HG02763 (cell line): Measurements from ENCODE around the gene GARNL3.

Source experiments
- ATAC-seq: cut with Tn5 transposase; IDR thresholded peaks from one replicate; pipeline ENCODE4 v1.9.1; 2021; ENCODE audit warnings: mild to moderate bottlenecking, moderate library complexity; ENCODE audit not compliant: unreplicated experiment

The GARNL3 gene

DNA sequence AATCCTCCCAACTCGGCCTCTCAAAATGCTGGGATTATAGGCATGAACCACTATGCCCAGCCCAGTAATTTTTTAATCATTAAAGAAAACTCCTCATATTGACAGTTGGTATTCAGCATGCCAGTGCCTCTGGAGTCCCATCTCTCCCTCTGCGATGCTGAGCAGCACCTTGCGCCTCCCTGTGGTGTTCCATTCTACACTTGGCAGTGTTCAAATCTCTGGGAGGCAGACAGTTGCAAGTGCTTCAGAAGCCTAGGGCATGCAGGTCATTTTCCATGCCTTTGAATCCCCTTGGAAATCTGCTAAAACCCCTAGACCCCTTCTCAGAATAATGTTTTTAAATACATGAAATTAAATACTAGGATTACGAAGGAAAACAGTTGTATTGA lies 41.3 kb downstream of the GARNL3 start:
- no peak for ATAC-seq

DNA sequence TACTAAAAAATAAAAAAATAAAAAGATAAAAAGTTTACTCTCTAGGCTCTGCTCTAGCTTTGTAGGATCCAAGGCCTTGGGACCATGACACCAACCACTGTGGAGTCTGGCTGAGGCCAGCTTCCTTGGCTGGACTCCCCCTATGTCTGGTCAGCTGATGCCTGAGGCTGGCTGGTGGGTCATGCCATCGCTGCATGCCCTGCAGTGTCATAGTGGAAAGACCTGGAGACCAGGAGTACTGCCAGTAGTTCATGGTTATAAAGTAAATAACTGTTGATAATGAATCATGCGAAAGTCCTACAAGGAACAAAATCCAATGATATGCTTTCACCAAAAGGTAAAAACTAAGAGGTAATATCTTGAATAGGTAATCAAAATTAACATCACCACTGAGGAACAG lies 43.2 kb downstream of the GARNL3 start:
- no peak for ATAC-seq

DNA sequence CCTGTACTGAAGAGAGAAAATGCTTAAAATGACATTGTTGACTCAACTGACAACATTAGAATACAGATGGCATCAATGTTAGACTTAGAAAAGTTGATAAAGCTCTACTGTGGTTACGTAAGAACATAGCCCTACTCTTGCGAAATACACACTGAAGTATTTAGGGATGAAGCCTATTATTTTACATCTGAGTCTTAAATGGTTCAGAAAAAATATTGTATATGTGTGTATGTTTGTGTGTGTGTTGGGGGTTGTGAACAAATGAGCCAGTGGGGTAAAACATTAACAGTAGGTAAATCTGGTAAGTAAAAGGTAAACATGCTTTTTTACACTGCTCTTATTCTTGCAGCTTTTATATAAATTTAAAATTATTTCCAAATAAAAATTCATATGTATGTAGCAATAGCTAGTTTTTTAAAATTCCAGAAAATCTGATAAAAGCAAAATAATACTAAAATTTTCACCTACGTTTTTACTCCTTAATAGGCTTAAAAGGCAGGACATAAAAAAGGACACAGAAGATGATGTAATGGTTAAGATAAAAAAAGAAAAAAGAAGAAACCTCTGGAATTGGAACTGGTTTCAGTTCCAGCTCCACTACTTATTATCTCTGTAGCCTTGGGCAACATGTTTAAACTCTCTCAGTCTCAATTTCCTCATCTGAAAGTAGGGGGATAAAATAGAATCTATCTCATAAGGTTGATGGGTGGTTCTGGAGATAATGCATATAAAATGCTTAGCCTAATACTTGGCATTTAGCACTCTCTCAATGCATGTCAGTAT lies 44.3 kb downstream of the GARNL3 start:
- no peak for ATAC-seq

DNA sequence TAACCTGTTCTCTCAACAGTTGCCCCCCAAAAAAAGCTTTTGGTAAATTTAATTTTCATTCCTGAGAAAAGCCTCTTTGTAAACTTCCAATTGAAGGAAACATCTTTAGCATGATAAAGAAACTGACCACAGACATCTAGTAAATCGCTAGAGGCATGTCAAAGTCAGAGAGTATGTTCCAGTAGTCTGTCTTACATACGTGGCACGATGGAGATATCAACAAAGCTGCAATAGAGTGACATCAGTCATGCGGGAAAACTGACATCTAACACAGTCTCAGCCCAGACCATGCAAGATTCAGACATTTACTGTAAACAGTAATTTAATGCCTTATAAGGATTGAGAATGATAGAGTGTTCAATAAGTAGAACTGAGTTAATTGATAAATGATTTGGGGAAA lies 45.1 kb downstream of the GARNL3 start:
- no peak for ATAC-seq

DNA sequence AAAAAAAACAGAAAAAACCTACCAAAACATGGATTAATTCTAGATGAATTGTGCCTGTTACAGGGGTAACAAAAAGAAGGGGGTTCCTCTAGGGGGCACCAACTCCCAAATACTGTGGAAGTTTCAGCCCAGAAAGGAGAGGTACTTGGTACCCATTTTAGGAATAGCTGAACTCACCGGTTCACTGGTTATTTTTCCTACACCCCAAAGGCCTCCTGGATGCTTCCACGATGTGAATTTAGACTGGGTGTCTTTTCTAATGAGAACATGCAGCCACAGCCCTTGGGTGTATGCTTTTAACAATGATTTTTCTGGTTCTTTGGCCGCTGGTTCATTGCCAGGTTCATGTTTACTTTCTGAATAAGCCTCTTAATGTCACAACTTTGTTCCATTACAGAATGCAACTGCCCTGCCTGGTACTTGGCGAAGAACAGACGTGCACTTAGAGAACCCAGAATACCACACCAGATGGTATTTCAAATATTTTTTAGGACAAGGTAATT lies 46.7 kb downstream of the GARNL3 start:
- no peak for ATAC-seq

DNA sequence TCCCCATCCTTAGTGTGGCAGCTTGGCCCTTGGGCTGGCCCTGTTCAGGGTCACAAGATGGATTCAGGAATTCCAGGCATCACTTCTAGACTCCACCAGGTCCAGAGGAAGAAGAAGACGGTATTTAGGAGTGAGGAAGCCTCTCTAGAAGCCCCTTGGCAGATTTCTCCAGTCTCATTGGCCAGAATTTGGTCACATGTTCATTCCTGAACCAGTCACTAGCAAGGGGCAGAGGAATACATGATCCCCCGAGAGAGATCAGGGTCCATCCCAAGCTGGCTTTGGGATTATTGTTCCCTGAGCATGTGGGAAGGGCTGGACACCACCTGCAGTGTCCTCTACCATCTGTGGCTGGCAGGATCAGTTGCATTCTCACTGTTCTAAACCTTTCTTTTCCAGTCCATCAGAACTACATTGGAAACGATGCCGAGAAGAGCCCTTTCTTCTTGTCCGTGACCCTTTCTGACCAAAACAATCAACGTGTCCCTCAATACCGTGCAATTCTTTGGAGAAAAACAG lies 48.5 kb downstream of the GARNL3 start:
- ATAC-seq, result no peak

DNA sequence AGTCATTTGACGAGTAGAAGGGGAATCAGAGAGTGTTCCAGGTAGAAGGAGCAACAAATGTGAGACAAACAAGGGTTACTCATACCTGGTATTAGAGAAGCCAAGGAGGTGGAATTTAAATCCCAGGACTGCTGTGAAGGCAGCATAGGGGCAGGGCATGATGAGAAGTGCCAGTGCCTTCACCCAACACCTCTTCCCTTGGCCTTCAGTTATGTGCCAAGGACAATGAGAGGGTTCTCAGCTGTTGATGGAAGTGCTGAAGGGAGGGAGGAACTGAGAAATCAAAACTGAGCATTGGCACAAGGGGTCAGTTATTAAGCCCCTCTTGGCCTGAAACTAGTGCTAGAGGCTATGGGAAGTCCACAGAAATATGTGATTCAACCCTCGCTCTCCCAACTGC lies 50.3 kb downstream of the GARNL3 start:
- ATAC-seq, result no peak

DNA sequence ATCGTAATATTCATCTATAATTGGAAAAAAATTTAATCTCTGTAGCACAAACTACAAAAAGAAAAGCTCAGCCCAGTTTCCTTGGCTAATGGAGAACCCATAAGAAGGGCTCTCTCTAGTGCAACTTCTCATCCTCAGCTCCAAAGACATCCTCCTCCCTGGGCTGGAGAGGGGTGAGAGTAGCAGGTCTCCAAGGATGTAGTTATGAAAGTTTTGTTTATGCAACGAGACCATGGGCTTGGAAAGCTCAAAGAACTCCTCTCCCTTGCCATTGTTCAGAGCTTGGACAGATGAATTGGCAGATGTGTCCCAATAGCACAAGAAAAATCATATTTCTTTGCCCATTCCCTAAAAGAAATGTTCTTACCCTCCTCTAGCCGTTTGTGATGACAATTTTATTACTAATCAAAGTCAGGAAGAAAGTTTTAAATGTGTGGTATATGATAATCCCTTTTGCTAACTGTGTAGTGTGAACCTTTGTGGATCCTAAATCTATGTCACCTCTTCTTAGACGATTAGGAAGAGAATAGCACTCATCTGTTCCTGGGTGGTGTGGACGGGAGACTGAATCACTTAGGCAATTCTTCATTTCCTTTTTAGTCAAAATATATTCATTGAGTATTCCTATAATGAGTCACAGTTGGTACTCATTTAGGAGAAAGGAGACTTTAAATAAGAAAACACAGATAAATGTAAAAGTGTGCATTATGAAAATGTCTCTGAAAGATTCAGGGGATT lies 52.2 kb downstream of the GARNL3 start:
- ATAC-seq, result no peak

DNA sequence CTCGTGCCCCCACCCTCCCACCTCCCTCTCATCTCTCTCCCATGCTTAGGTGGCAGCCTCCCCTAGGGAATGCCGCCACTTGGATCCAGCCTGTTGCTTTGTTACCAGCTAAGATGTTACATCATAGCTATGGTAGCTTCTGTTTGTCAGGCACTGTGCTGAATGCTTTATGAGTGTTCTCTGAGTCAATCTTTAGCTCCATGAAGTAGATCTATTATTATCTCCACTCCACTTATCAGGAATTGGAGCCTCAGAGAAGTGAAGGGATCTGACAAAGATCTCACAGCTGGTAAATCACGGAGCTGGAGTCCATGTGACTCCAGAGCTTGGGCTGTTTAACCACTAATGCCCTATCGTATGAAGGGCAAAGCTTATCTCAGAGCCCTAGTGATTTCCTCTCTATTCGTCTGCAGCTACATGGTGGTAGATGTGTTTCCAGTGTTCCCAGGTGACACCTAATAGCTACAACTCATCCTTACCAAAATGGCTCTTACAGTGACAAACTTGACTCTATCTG lies 54.1 kb downstream of the GARNL3 start:
- ATAC-seq, result no peak

DNA sequence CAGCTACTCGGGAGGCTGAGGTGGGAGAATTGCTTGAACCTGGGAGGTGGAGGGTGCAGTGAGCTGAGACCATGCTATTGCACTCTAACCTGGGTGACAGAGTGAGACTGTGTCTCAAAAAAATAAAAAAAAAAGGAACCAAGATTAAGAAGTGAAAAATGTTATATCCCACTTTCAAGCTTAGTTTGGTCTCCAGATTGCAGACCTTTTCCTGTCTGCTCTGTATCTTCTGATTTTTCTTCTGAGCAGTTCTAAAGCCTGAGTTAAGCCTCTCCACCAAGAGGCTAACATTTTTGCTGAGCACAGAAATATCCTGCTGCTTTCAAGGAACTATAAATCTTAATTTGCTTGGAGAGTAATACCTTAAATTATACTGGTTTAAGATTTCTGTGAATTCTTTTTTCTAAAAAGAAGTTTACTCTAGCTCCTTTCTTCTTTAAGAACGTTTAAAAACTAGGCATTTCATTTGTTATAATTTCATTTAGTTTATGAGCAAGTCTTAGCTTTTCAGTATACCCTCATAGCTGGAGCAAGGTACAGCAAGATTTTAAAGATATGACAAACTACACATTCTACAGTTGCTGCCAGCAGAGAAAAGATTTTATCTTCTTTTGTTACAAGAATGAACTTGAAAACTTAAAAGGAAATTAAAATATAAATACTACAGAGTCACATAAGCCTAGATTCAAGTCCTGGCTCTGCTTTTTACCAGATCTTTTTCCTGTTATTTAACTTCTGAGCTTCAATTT lies 55.0 kb downstream of the GARNL3 start:
- ATAC-seq, result no peak

DNA sequence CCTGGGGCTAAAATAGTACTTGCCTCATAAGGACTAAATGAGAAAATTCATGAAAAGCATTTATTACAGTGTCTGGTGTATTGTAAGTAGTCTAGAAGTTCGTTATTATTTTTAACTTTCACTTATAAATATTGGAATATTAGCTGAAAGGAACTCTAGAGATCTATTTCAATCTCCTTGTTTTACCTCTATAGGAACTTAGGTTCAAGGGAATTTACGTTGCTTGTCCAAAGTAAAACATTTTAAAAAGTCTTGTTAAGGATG lies 55.5 kb downstream of the GARNL3 start:
- no peak for ATAC-seq

DNA sequence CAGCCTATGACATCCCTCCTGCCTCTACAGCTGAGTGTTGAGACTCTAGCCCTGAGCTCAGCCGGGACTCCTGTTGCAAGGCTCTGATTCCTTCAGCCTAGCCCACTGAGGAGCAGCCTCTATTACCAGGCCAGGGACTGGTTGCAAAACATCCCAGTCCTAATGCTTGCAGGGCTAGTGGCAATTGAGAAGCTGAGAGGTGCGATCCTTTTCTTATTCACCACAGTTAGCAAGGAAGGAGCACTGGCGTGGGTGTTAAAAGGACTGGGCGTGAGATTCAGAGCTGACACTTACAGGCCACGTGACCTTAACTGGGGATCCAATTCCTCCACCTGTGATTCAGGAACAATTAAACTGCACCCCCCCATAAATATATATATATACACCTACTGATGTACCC lies 58.8 kb downstream of the GARNL3 start:
- no peak for ATAC-seq

DNA sequence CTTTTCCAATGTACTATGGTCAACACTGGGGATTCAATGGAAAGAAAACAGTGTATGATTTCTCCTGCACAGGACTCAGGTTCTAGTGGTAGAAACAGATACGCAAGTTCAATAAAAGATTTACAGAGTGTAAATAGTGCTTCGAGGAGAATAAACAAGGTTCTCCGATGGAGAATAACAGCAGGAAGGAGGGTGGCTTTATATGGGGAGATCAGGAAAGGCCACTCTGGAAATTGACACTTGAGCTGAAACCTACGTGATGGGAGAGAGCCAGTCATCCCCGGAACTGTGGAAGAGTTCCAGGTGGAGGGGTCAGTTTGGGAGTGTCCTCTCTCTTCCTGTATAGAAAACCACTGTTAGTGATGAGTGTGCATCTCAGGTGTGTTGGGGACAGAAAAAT lies 65.9 kb downstream of the GARNL3 start:
- no peak for ATAC-seq

DNA sequence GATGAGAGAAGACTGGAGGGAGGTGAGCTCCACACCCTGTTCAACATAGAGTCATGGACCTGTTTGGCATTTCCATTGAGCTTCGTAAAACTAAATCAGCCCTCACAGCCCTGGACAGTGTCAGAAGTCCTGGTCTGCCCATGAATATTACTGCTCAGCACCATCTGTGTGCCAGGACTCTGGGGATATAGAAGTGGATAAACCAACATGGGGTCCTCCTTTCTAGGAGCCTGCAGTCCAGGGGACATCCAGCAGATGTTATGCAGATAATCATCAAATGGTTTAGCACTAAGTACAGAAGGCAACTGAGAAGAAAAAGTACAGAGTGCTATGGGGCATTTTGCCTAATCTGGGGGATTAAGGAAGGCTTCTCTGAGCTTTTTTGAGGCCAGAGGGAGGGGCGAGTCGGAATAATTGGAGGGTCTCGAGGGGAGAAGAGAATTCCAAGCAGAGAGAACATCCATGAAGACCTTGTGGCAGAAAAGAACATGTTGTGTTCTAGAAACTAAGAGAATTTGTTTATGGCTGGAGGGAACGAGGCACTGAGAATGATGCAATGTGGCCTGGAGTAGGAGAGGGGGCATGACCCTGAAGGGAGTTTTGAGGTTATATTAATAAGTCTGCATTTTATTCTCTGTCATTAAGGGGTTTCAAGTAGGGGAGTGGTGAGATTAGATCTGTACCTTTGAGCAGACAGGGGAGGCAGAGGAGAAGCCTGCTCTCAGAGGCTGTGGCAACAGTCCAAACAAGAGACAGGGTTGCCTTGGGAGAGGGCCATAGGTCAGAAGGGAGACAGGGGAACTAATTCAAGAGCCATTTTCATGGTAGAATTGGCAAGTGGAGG lies 68.9 kb downstream of the GARNL3 start:
- no peak for ATAC-seq

DNA sequence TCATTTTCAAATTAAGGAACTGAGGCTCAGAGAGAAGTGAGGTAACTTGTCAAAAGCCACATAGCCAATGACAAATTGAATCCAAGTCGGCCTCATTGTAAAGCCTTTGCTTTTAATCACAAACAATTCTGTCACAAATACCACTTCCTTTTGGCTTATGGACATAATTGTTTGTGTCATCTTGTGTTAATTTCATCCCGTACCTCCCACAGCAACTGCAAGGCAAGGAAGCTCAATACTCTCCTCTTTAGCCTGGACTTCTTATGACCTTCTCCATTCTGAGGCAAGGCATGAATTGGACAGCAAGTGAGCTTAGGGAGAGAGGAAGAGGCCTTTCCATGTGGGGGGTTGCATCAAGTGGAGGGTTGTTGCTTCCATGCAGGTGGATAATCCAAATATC lies 70.2 kb downstream of the GARNL3 start:
- ATAC-seq, result no peak

DNA sequence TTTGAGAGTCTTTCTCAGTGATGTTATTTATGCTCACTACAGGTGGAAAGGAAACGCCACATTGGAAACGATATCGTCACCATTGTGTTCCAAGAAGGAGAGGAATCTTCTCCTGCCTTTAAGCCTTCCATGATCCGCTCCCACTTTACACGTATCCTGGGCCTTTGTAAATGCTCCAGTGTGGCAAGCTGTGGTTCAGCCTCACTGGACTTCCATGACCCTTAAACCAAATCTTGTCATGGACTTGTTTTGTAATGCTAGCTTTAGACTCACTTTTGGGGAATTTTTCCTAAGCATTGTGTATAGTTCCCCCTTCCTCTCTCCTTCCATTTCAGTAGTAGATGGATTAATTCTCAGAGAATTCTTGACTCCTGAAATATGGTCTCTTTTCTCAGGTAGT lies 71.5 kb downstream of the GARNL3 start:
- ATAC-seq, result no peak

DNA sequence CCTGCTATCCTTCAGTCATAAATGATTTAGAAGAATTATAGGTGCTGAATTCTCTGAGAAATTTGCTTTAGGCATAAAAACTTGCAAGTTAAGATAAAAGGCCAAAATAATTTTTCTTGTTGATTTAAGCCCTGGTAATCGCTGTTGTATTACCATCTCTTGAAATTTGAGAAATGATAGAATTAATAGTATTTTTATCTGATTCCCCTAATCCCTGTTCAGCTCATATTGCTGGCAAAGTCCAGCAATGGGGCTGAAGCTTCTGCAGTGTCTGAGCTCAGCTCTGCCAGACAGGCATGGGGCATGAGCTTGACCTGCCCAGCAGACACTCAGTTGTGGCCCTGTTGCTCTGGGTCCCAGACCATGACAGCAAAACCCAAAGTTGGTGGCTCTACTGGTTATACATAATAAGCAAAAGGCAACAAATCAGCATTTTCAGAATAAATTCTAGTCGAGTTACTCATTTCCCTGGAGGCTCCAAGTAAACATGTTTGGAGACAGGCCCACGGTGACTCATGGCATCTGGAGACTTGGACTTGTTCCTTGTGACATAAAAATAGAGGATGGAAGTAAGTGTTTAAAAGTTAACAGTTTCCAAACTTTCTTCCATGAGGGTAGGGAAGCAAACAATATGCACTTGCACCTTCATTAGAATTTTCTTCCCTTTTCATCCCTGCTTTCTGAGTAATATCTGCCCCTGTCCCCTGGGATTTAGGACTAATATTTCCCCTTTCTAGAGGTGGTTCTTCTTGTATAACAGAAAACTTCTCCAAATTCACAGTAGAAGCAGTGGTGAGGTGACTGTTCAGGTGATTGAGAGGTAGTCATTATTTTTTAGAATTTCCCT lies 72.2 kb downstream of the GARNL3 start:
- ATAC-seq, result no peak

DNA sequence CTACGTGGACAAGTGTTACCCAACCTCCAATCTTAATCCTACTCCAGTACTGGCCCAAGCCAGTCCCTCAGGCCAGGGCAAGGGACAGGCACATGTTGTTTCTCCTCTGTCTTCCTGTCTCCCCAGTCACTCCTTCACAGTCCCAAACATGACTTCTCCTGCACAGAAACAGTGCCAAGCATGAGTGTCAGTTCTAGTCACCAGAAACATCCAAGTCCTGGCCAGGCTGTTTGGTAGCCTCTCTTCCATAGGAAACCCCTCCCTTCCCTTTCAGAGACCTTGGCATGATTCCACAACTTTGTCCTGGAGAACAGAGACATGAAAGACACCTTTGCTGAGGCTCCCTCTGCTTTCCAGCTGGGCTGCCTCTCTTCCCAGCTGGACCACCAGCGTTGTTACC lies 76.1 kb downstream of the GARNL3 start:
- no peak for ATAC-seq

DNA sequence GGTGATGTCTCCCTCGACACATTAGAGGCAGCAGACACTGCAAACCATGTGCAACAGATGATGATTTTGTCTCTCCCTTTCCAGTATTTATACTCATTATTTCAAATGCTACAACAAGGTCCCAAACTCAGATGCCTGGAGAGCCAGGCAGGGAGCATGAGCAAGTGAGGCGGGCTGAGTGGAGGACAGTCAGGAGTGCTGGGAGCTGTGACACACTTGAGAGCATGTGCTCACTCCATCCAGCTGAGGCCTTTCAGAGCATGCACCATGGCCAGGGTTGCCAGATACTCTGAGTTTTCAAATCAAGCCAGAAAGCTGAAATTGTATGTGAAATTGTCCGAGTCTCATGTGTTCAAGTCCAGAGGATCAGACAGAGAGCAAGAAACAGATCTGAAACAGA lies 76.6 kb downstream of the GARNL3 start:
- ATAC-seq, result no peak
